Testis (tissue), 2 donors: ENCODE results near the gene CIAPIN1.

Source experiments
- POLR2A ChIP-seq: fragments of 450-650 bp; IDR thresholded peaks from one replicate; pipeline ENCODE4 v1.6.1; 2017; ENCODE audit warnings: antibody characterized with exemption, mild to moderate bottlenecking, moderate library complexity
- TF ChIP-seq, protein P1 (sequence below), 3 experiments: fragments of 450-650 bp in 2 of 3; fragments of 200-600 bp in 1 of 3; sonication (generic) in 1 of 3; IDR thresholded peaks; one replicate each; pipeline ENCODE4 v1.5.1; 2016 to 2019; ENCODE audit warnings: antibody characterized with exemption in 3 of 3, mild to moderate bottlenecking in 2 of 3, moderate library complexity in 1 of 3

DNA sequence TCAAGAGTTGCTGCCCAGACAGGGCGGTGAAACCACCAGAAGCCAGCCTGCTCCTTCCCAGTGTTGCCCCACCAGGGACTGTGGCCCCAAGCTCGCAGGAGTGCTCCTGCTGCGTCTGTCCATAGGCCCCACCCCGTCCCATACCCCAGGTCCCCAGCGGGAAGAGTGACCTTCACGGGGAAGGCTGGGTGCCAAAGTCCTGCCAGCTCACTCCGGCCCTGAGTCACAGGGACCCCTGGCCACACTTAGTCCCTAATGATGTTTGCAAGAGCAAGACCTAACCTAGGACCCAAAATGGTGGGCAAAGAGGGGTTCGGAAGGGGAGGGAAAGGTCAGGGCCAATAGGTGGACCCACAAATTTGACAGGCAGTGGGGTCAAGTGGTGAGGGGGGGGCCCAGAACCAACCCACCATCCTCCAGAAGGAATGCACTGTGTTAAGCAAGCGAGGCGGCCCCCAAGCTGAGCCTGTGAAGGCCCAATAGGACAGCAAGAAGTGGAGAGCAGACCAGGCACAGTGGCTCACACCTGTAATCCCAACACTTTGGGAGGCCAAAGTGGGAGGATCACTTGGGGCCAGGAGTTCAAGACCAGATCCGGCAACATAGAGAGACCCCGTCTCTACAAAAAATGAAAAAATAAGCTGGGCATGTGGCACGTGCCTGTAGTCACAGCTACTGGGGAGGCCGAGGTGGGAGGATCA is 35.8 kb upstream of the CIAPIN1 start:
- TF ChIP-seq, protein P1, sequence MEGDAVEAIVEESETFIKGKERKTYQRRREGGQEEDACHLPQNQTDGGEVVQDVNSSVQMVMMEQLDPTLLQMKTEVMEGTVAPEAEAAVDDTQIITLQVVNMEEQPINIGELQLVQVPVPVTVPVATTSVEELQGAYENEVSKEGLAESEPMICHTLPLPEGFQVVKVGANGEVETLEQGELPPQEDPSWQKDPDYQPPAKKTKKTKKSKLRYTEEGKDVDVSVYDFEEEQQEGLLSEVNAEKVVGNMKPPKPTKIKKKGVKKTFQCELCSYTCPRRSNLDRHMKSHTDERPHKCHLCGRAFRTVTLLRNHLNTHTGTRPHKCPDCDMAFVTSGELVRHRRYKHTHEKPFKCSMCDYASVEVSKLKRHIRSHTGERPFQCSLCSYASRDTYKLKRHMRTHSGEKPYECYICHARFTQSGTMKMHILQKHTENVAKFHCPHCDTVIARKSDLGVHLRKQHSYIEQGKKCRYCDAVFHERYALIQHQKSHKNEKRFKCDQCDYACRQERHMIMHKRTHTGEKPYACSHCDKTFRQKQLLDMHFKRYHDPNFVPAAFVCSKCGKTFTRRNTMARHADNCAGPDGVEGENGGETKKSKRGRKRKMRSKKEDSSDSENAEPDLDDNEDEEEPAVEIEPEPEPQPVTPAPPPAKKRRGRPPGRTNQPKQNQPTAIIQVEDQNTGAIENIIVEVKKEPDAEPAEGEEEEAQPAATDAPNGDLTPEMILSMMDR (IDR thresholded peaks at IDR 0.05): no peak
- TF ChIP-seq POLR2A: no peak
